Measurements from ENCODE around the gene SLC35F3. TPM values are rescaled to one million over a fixed set of nuclear protein-coding genes. Genes with fewer than 3 reads are reported as not detected.

The SLC35F3 gene
- total and polyA plus RNA-seq, 9 donors = 0.04 to 0.69 (median 0.17) TPM; not detected in 3

GRCh38 chr1:234109840-234110239 is 205.4 kb downstream of the SLC35F3 start:
- DNase-seq = no peak
- H3K27ac ChIP-seq = no peak overlapping the region
- WGBS, 3 donors = 94 to 98% (median 94%) methylated on average over 5 of the region's 5 CpGs
- no peaks in the 10 kb centered on the region for H3K36me3 ChIP-seq
- TF ChIP-seq CTCF (IDR thresholded peaks at IDR 0.05) (no peak), POLR2A (IDR thresholded peaks at IDR 0.05) (no peak), EP300 (IDR thresholded peaks at IDR 0.05) (no peak)
- no peaks in the 10 kb centered on the region for H3K27me3 ChIP-seq
- intact Hi-C loops (cut with DNase I) = no loop called here
- H3K9me3 ChIP-seq = no peaks in the 10 kb centered on the region
- no peaks in the 10 kb centered on the region for H3K4me1 ChIP-seq (ENCODE audit: insufficient read depth)
- H3K4me3 ChIP-seq = no peak overlapping the region

GRCh38 chr1:234111458-234112142 is 207.1 kb downstream of the SLC35F3 start:
- TF ChIP-seq POLR2A (IDR thresholded peaks at IDR 0.05) (no peak), EP300 (IDR thresholded peaks at IDR 0.05) (no peak), CTCF (IDR thresholded peaks at IDR 0.05) (no peak)
- DNase-seq = no peak
- intact Hi-C loops (cut with DNase I) = no loop called here
- Histone ChIP-seq H3K4me3 (no peak overlapping the region), H3K27ac (no peak overlapping the region), H3K36me3 (no peaks in the 10 kb centered on the region), H3K9me3 (no peaks in the 10 kb centered on the region), H3K4me1 (ENCODE audit: insufficient read depth) (no peaks in the 10 kb centered on the region), H3K27me3 (no peaks in the 10 kb centered on the region)
- 64 to 74% (median 65%) methylated on average over 17 of the region's 17 CpGs for WGBS, 3 donors

- WGBS, 3 donors = 8 to 13% (median 9%) methylated on average over 11 of the region's 11 CpGs
- Histone ChIP-seq H3K9me3 (no peaks in the 10 kb centered on the region), H3K27ac (no peak overlapping the region), H3K4me1 (ENCODE audit: insufficient read depth) (no peaks in the 10 kb centered on the region), H3K4me3 (no peak overlapping the region), H3K27me3 (no peaks in the 10 kb centered on the region), H3K36me3 (no peaks in the 10 kb centered on the region)
- TF ChIP-seq CTCF (IDR thresholded peaks at IDR 0.05) = peak; percentile 18 to 25 (median 21)
- no peak for TF ChIP-seq POLR2A (IDR thresholded peaks at IDR 0.05)
- no peak for TF ChIP-seq EP300 (IDR thresholded peaks at IDR 0.05)
- peak in 2 of 5 donors; percentile 20 to 24 for DNase-seq
- intact Hi-C loops (cut with DNase I) = no loop called here
Measured at GRCh38 chr1:234114648-234115307, 210.3 kb downstream of the SLC35F3 start.

GRCh38 chr1:234118911-234119310 is 214.4 kb downstream of the SLC35F3 start:
- TF ChIP-seq EP300 (IDR thresholded peaks at IDR 0.05) = no peak
- no peak for TF ChIP-seq CTCF (IDR thresholded peaks at IDR 0.05)
- TF ChIP-seq POLR2A (IDR thresholded peaks at IDR 0.05) = no peak
- intact Hi-C loops (cut with DNase I) = no loop called here
- H3K36me3 ChIP-seq = no peaks in the 10 kb centered on the region
- H3K9me3 ChIP-seq = no peaks in the 10 kb centered on the region
- no peaks in the 10 kb centered on the region for H3K4me1 ChIP-seq (ENCODE audit: insufficient read depth)
- no peaks in the 10 kb centered on the region for H3K27me3 ChIP-seq
- DNase-seq = no peak
- no peak overlapping the region for H3K27ac ChIP-seq
- H3K4me3 ChIP-seq = no peak overlapping the region

All from ovary (tissue), 9 donors.